Mucosa of descending colon (tissue), 3 donors: ENCODE measurements around the gene OPCML. TPM values are rescaled to one million over a fixed set of nuclear protein-coding genes. Genes with fewer than 3 reads are reported as not detected.

Experiments used
- ATAC-seq: fragments of 200-7000 bp; cut with Tn5 transposase; one replicate; pipeline ENCODE4 v1.9.1; 2020; ENCODE audit warnings: mild to moderate bottlenecking, moderate library complexity
- DNase-seq, 3 donors: peaks; one replicate each; pipeline ENCODE4 v3.0.0-alpha.2; 2020
- H3K36me3 ChIP-seq: fragments of 200-600 bp; one replicate; pipeline ENCODE4 v1.8.0; 2021; ENCODE audit warnings: low read depth, mild to moderate bottlenecking
- H3K4me1 ChIP-seq: fragments of 200-600 bp; one replicate; pipeline ENCODE4 v1.8.0; 2021; ENCODE audit warnings: low read depth, mild to moderate bottlenecking
- H3K4me3 ChIP-seq: fragments of 200-600 bp; one replicate; pipeline ENCODE4 v1.8.0; 2021; ENCODE audit warnings: mild to moderate bottlenecking
- H3K9me3 ChIP-seq: fragments of 200-600 bp; one replicate; pipeline ENCODE4 v1.8.0; 2021; ENCODE audit warnings: mild to moderate bottlenecking
- CTCF ChIP-seq: fragments of 200-600 bp; IDR thresholded peaks from one replicate; pipeline ENCODE4 v1.8.0; 2022; ENCODE audit warnings: antibody characterized with exemption, mild to moderate bottlenecking
- intact Hi-C, 2 donors: fragments of 100-400 bp; cut with DNase I in 1 of 2; cut with micrococcal nuclease in 1 of 2; formaldehyde crosslinking; loops; one replicate each; pipeline versions ENCODE4 v1.11.0 to v1.11.1; 2022; cut with DNase I, micrococcal nuclease
- total RNA-seq, 3 donors: library from RNA; stranded (reverse); fragmentation: NEBNext Ultra II Directional in 2 of 3; extraction: Animal tissue kit (Norgen Biotek cat#: 25700) in 2 of 3; gene quantifications; one replicate each; pipeline versions ENCODE4 v1.2.1 to v1.2.4, GENCODE V29; 2021 to 2023
- donor health status: DM: no; HTN: no; CAD: no; lungs with moderate emphysema.
- donor health status: DM: no; HTN: no; CAD: no.
- donor health status: DM: no; HTN: yes; CAD: no.

The OPCML gene
- total RNA-seq, 3 donors from 2014 or later = 0.10 to 0.47 TPM; not detected in 1

- no peak for ATAC-seq
- Histone ChIP-seq H3K4me3 (no peak overlapping the region), H3K36me3 (no peaks in the 10 kb centered on the region), H3K4me1 (no peaks in the 10 kb centered on the region), H3K9me3 (peaks cover 9% of the 10 kb centered on the region)
- DNase-seq = no peak
- TF ChIP-seq CTCF = no peak
- intact Hi-C loops = no loop called here
These were observed 676.3 kb downstream of the OPCML start for GRCh38 chr11:132856032-132856431.

GRCh38 chr11:132855516-132855915 lies 676.8 kb downstream of the OPCML start:
- intact Hi-C loops = no loop called here
- no peak for TF ChIP-seq CTCF
- no peak for DNase-seq
- Histone ChIP-seq H3K4me3 (no peak overlapping the region), H3K36me3 (no peaks in the 10 kb centered on the region), H3K4me1 (no peaks in the 10 kb centered on the region), H3K9me3 (peaks cover 9% of the 10 kb centered on the region)
- no peak for ATAC-seq

DNA sequence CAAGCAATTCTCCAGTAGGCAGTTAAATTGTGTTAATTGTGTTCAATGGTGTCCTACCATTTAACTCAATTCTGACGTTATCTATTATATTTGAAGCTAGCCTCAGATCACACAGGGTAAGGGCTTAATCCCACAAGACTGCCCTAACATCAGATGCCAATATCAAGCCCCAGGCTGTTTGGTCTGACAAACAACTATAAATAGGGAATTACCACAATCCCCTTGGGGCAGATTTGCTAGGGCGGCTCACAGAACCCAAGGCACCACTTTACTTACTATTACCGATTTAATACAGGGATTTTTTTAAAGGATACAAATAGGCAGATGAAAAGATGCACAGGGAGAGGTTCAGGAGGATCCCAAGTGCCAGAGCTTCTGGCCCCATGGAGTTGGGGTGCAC lies 678.4 kb downstream of the OPCML start:
- Histone ChIP-seq H3K4me1 (no peaks in the 10 kb centered on the region), H3K9me3 (peaks cover 17% of the 10 kb centered on the region), H3K36me3 (no peaks in the 10 kb centered on the region), H3K4me3 (no peak overlapping the region)
- DNase-seq (no peak), ATAC-seq (no peak)
- intact Hi-C loops = no loop called here
- TF ChIP-seq CTCF = no peak

GRCh38 chr11:132852361-132852760 lies 679.9 kb downstream of the OPCML start:
- Histone ChIP-seq H3K9me3 (peaks cover 26% of the 10 kb centered on the region), H3K4me3 (no peak overlapping the region), H3K4me1 (no peaks in the 10 kb centered on the region), H3K36me3 (no peaks in the 10 kb centered on the region)
- no peak for TF ChIP-seq CTCF
- DNase-seq (no peak), ATAC-seq (no peak)
- intact Hi-C loops = no loop called here

DNA sequence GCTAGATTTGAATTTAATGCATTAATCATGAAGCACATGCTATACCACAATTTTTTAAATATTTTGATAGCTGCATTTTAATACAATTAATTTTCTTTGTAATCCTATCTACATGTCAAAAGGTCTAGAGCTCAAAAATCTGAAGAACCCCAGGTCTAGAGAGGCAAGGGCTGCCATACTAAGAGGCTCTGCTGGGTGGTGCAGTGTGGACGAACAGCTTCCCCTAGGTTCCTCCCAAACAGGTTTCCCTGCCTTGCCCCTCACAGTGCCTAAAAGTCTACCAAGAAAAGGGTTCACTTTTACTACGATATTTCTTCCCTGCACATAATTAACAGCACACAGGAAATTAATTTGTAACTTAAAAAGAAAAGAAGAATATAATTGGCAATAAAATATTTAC lies 681.1 kb downstream of the OPCML start:
- no peak for TF ChIP-seq CTCF
- no peak for ATAC-seq
- H3K4me3 ChIP-seq = no peak overlapping the region
- H3K9me3 ChIP-seq = peaks cover 26% of the 10 kb centered on the region
- H3K36me3 ChIP-seq = no peaks in the 10 kb centered on the region
- no peak for DNase-seq
- intact Hi-C loops = no loop called here
- H3K4me1 ChIP-seq = no peaks in the 10 kb centered on the region

GRCh38 chr11:132850266-132850665 lies 682.0 kb downstream of the OPCML start:
- intact Hi-C loops = no loop called here
- no peak for DNase-seq
- peaks cover 31% of the 10 kb centered on the region for H3K9me3 ChIP-seq
- H3K4me3 ChIP-seq = no peak overlapping the region
- H3K4me1 ChIP-seq = no peaks in the 10 kb centered on the region
- TF ChIP-seq CTCF = no peak
- H3K36me3 ChIP-seq = no peaks in the 10 kb centered on the region
- ATAC-seq = no peak
